Ovary (tissue), 3 donors: ENCODE data around the gene LRRC15.

Source experiments
- CTCF ChIP-seq, 3 donors: fragments of 450-650 bp in 2 of 3; fragments of 200-600 bp in 1 of 3; IDR thresholded peaks; one replicate each; pipeline versions ENCODE4 v1.5.1 to v1.8.0; 2016 to 2022; ENCODE audit warnings: antibody characterized with exemption in 3 of 3, mild to moderate bottlenecking in 1 of 3
- POLR2A ChIP-seq: fragments of 450-650 bp; IDR thresholded peaks from one replicate; pipeline ENCODE4 v1.6.1; 2017; ENCODE audit warnings: antibody characterized with exemption, mild to moderate bottlenecking, moderate library complexity
- donor health status: DM: no; HTN: no; CAD: no.

- TF ChIP-seq POLR2A (no peak), CTCF (IDR thresholded peaks at IDR 0.05) (no peak)
These were observed 11.9 kb upstream of the LRRC15 start for GRCh38 chr3:194381460-194381875.
